GM12878 (cell line): Measurements from ENCODE around the gene TMSB4X. TPM values are rescaled to one million over a fixed set of nuclear protein-coding genes. Genes with fewer than 3 reads are reported as not detected.
A peak's percentile ranks its signal among the peaks of the same experiment; 100 is the strongest.

Experiments used
- BCL11A ChIP-seq: IDR thresholded peaks from 2 replicates; pipeline ENCODE4 v1.6.1; 2011; ENCODE audit warnings: low read depth, low read length
- CBFB ChIP-seq: IDR thresholded peaks from 2 replicates; pipeline ENCODE4 v1.6.1; 2016; ENCODE audit warnings: antibody characterized with exemption, low read depth
- IRF5 ChIP-seq: fragments of 450-650 bp; IDR thresholded peaks from 2 replicates; pipeline ENCODE4 v1.6.1; 2017; ENCODE audit warnings: borderline replicate concordance
- MLLT1 ChIP-seq: fragments of 450-650 bp; IDR thresholded peaks from 2 replicates; pipeline ENCODE4 v1.6.1; 2016; ENCODE audit warnings: mild to moderate bottlenecking
- NR2C1 ChIP-seq: fragments of 450-650 bp; IDR thresholded peaks from 2 replicates; pipeline ENCODE4 v1.6.1; 2017; ENCODE audit warnings: antibody characterized with exemption, mild to moderate bottlenecking, moderate library complexity
- NRF1 ChIP-seq: conservative IDR thresholded peaks from 2 replicates; pipeline ENCODE4 v1.6.1; 2011; ENCODE audit warnings: mild to moderate bottlenecking, low read depth, low read length, improper control_type of control experiment
- PAX8 ChIP-seq: fragments of 450-650 bp; IDR thresholded peaks from 2 replicates; pipeline ENCODE4 v1.6.1; 2017; ENCODE audit warnings: mild to moderate bottlenecking, moderate library complexity
- PBX3 ChIP-seq: IDR thresholded peaks from 2 replicates; pipeline ENCODE4 v1.6.1; 2011; ENCODE audit warnings: mild to moderate bottlenecking, low read depth, low read length, moderate library complexity; ENCODE audit not compliant: insufficient replicate concordance
- RCOR1 ChIP-seq: conservative IDR thresholded peaks from 2 replicates; pipeline ENCODE4 v1.6.1; 2012; ENCODE audit warnings: low read depth, low read length, improper control_type of control experiment
- RELB ChIP-seq: fragments of 450-650 bp; IDR thresholded peaks from 2 replicates; pipeline ENCODE4 v1.6.1; 2017; ENCODE audit warnings: low read depth, mild to moderate bottlenecking, moderate library complexity
- SIN3A ChIP-seq: IDR thresholded peaks from 2 replicates; pipeline ENCODE4 v1.6.1; 2012; ENCODE audit warnings: low read depth, low read length, improper control_type of control experiment
- SP1 ChIP-seq: IDR thresholded peaks from one replicate; pipeline ENCODE4 v1.6.1; 2011; ENCODE audit warnings: low read depth, low read length
- SUZ12 ChIP-seq: fragments of 200-600 bp; sonication (generic); IDR thresholded peaks from one replicate; pipeline ENCODE4 v1.6.1; 2018; ENCODE audit warnings: antibody characterized with exemption, mild to moderate bottlenecking; ENCODE audit not compliant: unreplicated experiment
- TCF12 ChIP-seq: IDR thresholded peaks from 2 replicates; pipeline ENCODE4 v1.6.1; 2011; ENCODE audit warnings: low read depth, mild to moderate bottlenecking, low read length
- ZBED1 ChIP-seq: IDR thresholded peaks from 2 replicates; pipeline ENCODE4 v1.6.1; 2016; ENCODE audit warnings: borderline replicate concordance
- ZBTB11 ChIP-seq: fragments of 450-650 bp; formaldehyde crosslinking; IDR thresholded peaks from 2 replicates; pipeline ENCODE4 v1.5.0; 2022; ENCODE audit warnings: mild to moderate bottlenecking, missing genetic modification characterization
- ZBTB4 ChIP-seq: fragments of 450-650 bp; formaldehyde crosslinking; IDR thresholded peaks from 2 replicates; pipeline ENCODE4 v1.4.0; 2022; ENCODE audit warnings: mild to moderate bottlenecking, moderate library complexity
- polyA plus RNA-seq, 11 experiments: library from polyadenylated mRNA; depleted of rRNA in 4 of 11; unstranded in 6 of 11; stranded (reverse) in 5 of 11; fragments of >200 nt; fragmentation: Nextera tagmentation in 4 of 11; fragmentation: Illumina TruSeq in 1 of 11; extraction: Ambion mirVana in 4 of 11; extraction: Trizol in 1 of 11; gene quantifications; 1 replicate in 1 of 11; 2 replicates in 10 of 11; pipeline versions ENCODE4 v1.2.1 to v1.2.3, GENCODE V29; 2011 to 2016; ENCODE audit warnings: inconsistent platforms in 2 of 11, missing spikeins in 2 of 11, low read depth in 1 of 11
- total RNA-seq, 4 experiments: library from RNA; depleted of rRNA in 3 of 4; stranded (reverse); fragments of >200 nt in 3 of 4; fragmentation: Illumina TruSeq in 1 of 4; extraction: Trizol in 1 of 4; gene quantifications; 2 replicates each; pipeline versions ENCODE4 v1.2.1 to v1.2.3, GENCODE V29; 2013 to 2021

Gene TMSB4X
- total and polyA plus RNA-seq, 10 of the 15 experiments (the other 5 are each of a cell fraction or from before 2014, with no cell fraction given): 13,924 to 37,234 (median 23,705) TPM

- no peak for TF ChIP-seq IRF5
- TF ChIP-seq ZBTB4: no peak
- TF ChIP-seq TCF12: peak; percentile 41; the same call in 1 of the 2 replicates
- TF ChIP-seq SUZ12: no peak
- TF ChIP-seq ZBED1: peak; percentile 88
- TF ChIP-seq PAX8: no peak
- peak; percentile 93 for TF ChIP-seq BCL11A
- peak; percentile 71 for TF ChIP-seq SP1
- TF ChIP-seq CBFB: peak; percentile 66; the same call in 1 of the 2 replicates
- TF ChIP-seq NRF1: no peak
- no peak for TF ChIP-seq NR2C1
- peak; percentile 99 for TF ChIP-seq RELB
- TF ChIP-seq PBX3: no peak
- no peak for TF ChIP-seq SIN3A
- TF ChIP-seq RCOR1: peak; percentile 91; the same call in 1 of the 2 replicates
- peak; percentile 98 for TF ChIP-seq MLLT1
- no peak for TF ChIP-seq ZBTB11 (CRISPR knock-in tag)
Observed at GRCh38 chrX:13005661-13006473, 31.0 kb downstream of the TMSB4X start (continued).
